Esophagus (tissue), 2 donors: Measurements from ENCODE around the gene PPL. TPM values are rescaled to one million over a fixed set of nuclear protein-coding genes. Genes with fewer than 3 reads are reported as not detected.
A peak's percentile ranks its signal among the peaks of the same experiment; 100 is the strongest.

Experiments used
- H3K27ac ChIP-seq, 2 donors: one replicate each; pipeline ENCODE4 v1.5.1; 2013; ENCODE audit warnings: low read depth in 2 of 2, mild to moderate bottlenecking in 2 of 2, inconsistent platforms in 1 of 2, low read length in 1 of 2, moderate library complexity in 1 of 2
- H3K27me3 ChIP-seq, 2 donors: one replicate each; pipeline ENCODE4 v1.6.1; 2013; ENCODE audit warnings: low read length in 2 of 2, control low read depth in 1 of 2, mild to moderate bottlenecking in 1 of 2; ENCODE audit not compliant: insufficient read depth in 2 of 2, control insufficient read depth in 1 of 2
- H3K36me3 ChIP-seq, 2 donors: one replicate each; pipeline ENCODE4 v1.6.1; 2013; ENCODE audit warnings: low read length in 1 of 2; ENCODE audit not compliant: control insufficient read depth in 2 of 2, insufficient read depth in 2 of 2
- H3K4me1 ChIP-seq, 2 donors: one replicate each; pipeline ENCODE4 v1.6.1; 2013; ENCODE audit warnings: low read length in 1 of 2; ENCODE audit not compliant: control insufficient read depth in 2 of 2, insufficient read depth in 2 of 2
- H3K4me3 ChIP-seq, 2 donors: one replicate each; pipeline ENCODE4 v1.5.1; 2013; ENCODE audit warnings: low read length in 2 of 2, mild to moderate bottlenecking in 2 of 2, low read depth in 1 of 2, moderate library complexity in 1 of 2
- H3K9me3 ChIP-seq, 2 donors: one replicate each; pipeline ENCODE4 v1.6.1; 2013; ENCODE audit warnings: mild to moderate bottlenecking in 2 of 2, low read depth in 1 of 2, low read length in 1 of 2, moderate library complexity in 1 of 2; ENCODE audit not compliant: control insufficient read depth in 2 of 2, insufficient read depth in 1 of 2
- WGBS, 2 donors: extraction: QIAGEN DNeasy Blood & Tissue Kit; methylation state at CpG; one replicate each; pipeline ENCODE4 v1.1.7; 2013; 5-methylcytosine and 5-hydroxymethylcytosine counted together
- polyA plus RNA-seq, 2 donors: library from polyadenylated mRNA; stranded (reverse); fragments of 200-250 nt; gene quantifications; one replicate each; pipeline ENCODE4 v1.2.3, GENCODE V29; 2013
- donor health status: healthy with polysubstance abuse.
- donor health status: Bipolar disorder and iron deficiency.

Gene PPL
- polyA plus RNA-seq, 2 donors, result 561 to 739 TPM

- 91 to 93% methylated on average over 14 of the region's 14 CpGs for WGBS, 2 donors
- no peak overlapping the region for H3K27ac ChIP-seq
- no peaks in the 10 kb centered on the region for H3K27me3 ChIP-seq
- H3K36me3 ChIP-seq, result peaks cover 24 to 25% of the 10 kb centered on the region in 2 donors
- no peaks in the 10 kb centered on the region for H3K9me3 ChIP-seq
- H3K4me1 ChIP-seq, result peaks cover 0 to 2% of the 10 kb centered on the region in 2 donors
- H3K4me3 ChIP-seq, result no peak overlapping the region
Measured at GRCh38 chr16:4860727-4861342, 76.1 kb downstream of the PPL start.

GRCh38 chr16:4859900-4860255 lies 77.1 kb downstream of the PPL start:
- Histone ChIP-seq H3K4me3 (no peak overlapping the region), H3K4me1 (peaks cover 0 to 2% of the 10 kb centered on the region in 2 donors), H3K27me3 (no peaks in the 10 kb centered on the region), H3K27ac (no peak overlapping the region), H3K36me3 (peaks cover 24 to 27% of the 10 kb centered on the region in 2 donors), H3K9me3 (no peaks in the 10 kb centered on the region)
- WGBS, 2 donors, result 85 to 86% methylated on average over 10 of the region's 10 CpGs

GRCh38 chr16:4859190-4859899 lies 77.6 kb downstream of the PPL start:
- Histone ChIP-seq H3K4me3 (no peak overlapping the region), H3K36me3 (peaks cover 24 to 27% of the 10 kb centered on the region in 2 donors), H3K9me3 (no peaks in the 10 kb centered on the region), H3K4me1 (peaks cover 0 to 2% of the 10 kb centered on the region in 2 donors), H3K27me3 (no peaks in the 10 kb centered on the region), H3K27ac (peak overlapping the region in 1 of 2 donors; percentile 38)
- 81 to 83% methylated on average over 17 of the region's 17 CpGs for WGBS, 2 donors

GRCh38 chr16:4855804-4856203 lies 81.1 kb downstream of the PPL start:
- Histone ChIP-seq H3K27me3 (no peaks in the 10 kb centered on the region), H3K36me3 (peaks cover 20 to 25% of the 10 kb centered on the region in 2 donors), H3K4me1 (no peaks in the 10 kb centered on the region), H3K4me3 (no peak overlapping the region), H3K27ac (no peak overlapping the region), H3K9me3 (no peaks in the 10 kb centered on the region)
- 86 to 91% methylated on average over 2 of the region's 2 CpGs for WGBS, 2 donors

- no peaks in the 10 kb centered on the region for H3K27me3 ChIP-seq
- no peaks in the 10 kb centered on the region for H3K9me3 ChIP-seq
- WGBS, 2 donors, result 85 to 88% methylated on average over 5 of the region's 5 CpGs
- H3K27ac ChIP-seq, result no peak overlapping the region
- no peaks in the 10 kb centered on the region for H3K4me1 ChIP-seq
- H3K4me3 ChIP-seq, result no peak overlapping the region
- peaks cover 16 to 23% of the 10 kb centered on the region in 2 donors for H3K36me3 ChIP-seq
Measured at GRCh38 chr16:4855371-4855770, 81.6 kb downstream of the PPL start.

GRCh38 chr16:4852221-4852872 lies 84.6 kb downstream of the PPL start:
- H3K4me3 ChIP-seq, result no peak overlapping the region
- H3K4me1 ChIP-seq, result peaks cover 0 to 4% of the 10 kb centered on the region in 2 donors
- peak overlapping the region in 1 of 2 donors; percentile 6 for H3K27ac ChIP-seq
- H3K9me3 ChIP-seq, result no peaks in the 10 kb centered on the region
- no peaks in the 10 kb centered on the region for H3K27me3 ChIP-seq
- 51 to 57% methylated on average over 1 of the region's 1 CpG for WGBS, 2 donors
- peaks cover 4 to 6% of the 10 kb centered on the region in 2 donors for H3K36me3 ChIP-seq

- H3K27ac ChIP-seq, result no peak overlapping the region
- peaks cover 0 to 4% of the 10 kb centered on the region in 2 donors for H3K4me1 ChIP-seq
- no peak overlapping the region for H3K4me3 ChIP-seq
- no peaks in the 10 kb centered on the region for H3K9me3 ChIP-seq
- H3K36me3 ChIP-seq, result peaks cover 4% of the 10 kb centered on the region in 2 donors
- H3K27me3 ChIP-seq, result no peaks in the 10 kb centered on the region
- 60 to 62% methylated on average over 3 of the region's 3 CpGs for WGBS, 2 donors
Measured at GRCh38 chr16:4850211-4850610, 86.7 kb downstream of the PPL start.

- Histone ChIP-seq H3K9me3 (no peaks in the 10 kb centered on the region), H3K4me3 (peak overlapping the region; percentile 74 to 86), H3K4me1 (peaks cover 0 to 4% of the 10 kb centered on the region in 2 donors), H3K27me3 (no peaks in the 10 kb centered on the region), H3K27ac (peak overlapping the region; percentile 93 to 95), H3K36me3 (peaks cover 0 to 1% of the 10 kb centered on the region in 2 donors)
- WGBS, 2 donors, result 0 to 1% methylated on average over 82 to 83 of the region's 83 CpGs
Measured at GRCh38 chr16:4847774-4848587, 89.0 kb downstream of the PPL start.
